Measurements from ENCODE around the gene EXOSC1. TPM values are rescaled to one million over a fixed set of nuclear protein-coding genes. Genes with fewer than 3 reads are reported as not detected.
A peak's percentile ranks its signal among the peaks of the same experiment; 100 is the strongest.

EXOSC1 gene
- total RNA-seq, 1 donor from 2014 or later = 37.6 TPM

- Histone ChIP-seq H3K27ac (no peak overlapping the region), H3K27me3 (no peaks in the 10 kb centered on the region), H3K36me3 (peaks cover 0 to 38% of the 10 kb centered on the region in 2 donors), H3K4me1 (peaks cover 23% of the 10 kb centered on the region), H3K4me3 (no peak overlapping the region), H3K9me3 (no peaks in the 10 kb centered on the region)
- intact Hi-C loops (cut with DNase I) = no loop called here
- TF ChIP-seq POLR2A (IDR thresholded peaks at IDR 0.05) (no peak), CTCF (IDR thresholded peaks at IDR 0.05) (no peak), POLR2AphosphoS5 (IDR thresholded peaks at IDR 0.05; ENCODE audit: insufficient read depth in 1 of 2, low read depth in 1 of 2) (no peak)
- no peak for DNase-seq (ENCODE audit: extremely low spot score in 2 of 2)
Observed at GRCh38 chr10:97442277-97442676, 3.5 kb downstream of the EXOSC1 start.

DNA sequence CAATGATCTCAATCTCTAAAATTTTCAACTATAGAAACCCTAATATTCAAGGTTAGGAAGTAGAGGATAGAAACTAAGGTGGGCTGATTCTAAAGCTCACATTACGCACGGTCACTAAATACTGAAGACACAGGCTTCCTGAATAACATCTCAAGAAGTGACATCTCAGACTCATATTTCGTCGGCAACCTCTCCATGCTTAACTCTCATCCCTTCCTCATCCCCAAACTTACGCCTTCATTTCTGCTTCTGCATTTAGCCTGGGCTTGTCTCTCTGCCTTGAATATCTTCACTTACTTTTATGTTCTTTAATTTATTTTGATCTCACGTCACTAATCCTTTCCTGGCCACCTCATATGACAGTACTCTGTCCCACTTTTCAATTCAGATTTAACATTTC lies 10.6 kb downstream of the EXOSC1 start:
- intact Hi-C loops (cut with DNase I) = no loop called here
- no peak overlapping the region for H3K27ac ChIP-seq
- no peaks in the 10 kb centered on the region for H3K27me3 ChIP-seq
- H3K36me3 ChIP-seq = peaks cover 0 to 61% of the 10 kb centered on the region in 2 donors
- DNase-seq (ENCODE audit: extremely low spot score in 2 of 2) = no peak
- H3K4me3 ChIP-seq = no peak overlapping the region
- TF ChIP-seq POLR2A (IDR thresholded peaks at IDR 0.05) (no peak), CTCF (IDR thresholded peaks at IDR 0.05) (no peak), POLR2AphosphoS5 (IDR thresholded peaks at IDR 0.05; ENCODE audit: insufficient read depth in 1 of 2, low read depth in 1 of 2) (no peak)
- H3K4me1 ChIP-seq = no peaks in the 10 kb centered on the region
- H3K9me3 ChIP-seq = no peaks in the 10 kb centered on the region

GRCh38 chr10:97434557-97434956 lies 11.2 kb downstream of the EXOSC1 start:
- peaks cover 0 to 61% of the 10 kb centered on the region in 2 donors for H3K36me3 ChIP-seq
- H3K9me3 ChIP-seq = no peaks in the 10 kb centered on the region
- no peak for DNase-seq (ENCODE audit: extremely low spot score in 2 of 2)
- intact Hi-C loops (cut with DNase I) = no loop called here
- H3K4me1 ChIP-seq = no peaks in the 10 kb centered on the region
- no peak overlapping the region for H3K4me3 ChIP-seq
- H3K27ac ChIP-seq = no peak overlapping the region
- no peaks in the 10 kb centered on the region for H3K27me3 ChIP-seq
- TF ChIP-seq POLR2A (IDR thresholded peaks at IDR 0.05) = no peak

DNA sequence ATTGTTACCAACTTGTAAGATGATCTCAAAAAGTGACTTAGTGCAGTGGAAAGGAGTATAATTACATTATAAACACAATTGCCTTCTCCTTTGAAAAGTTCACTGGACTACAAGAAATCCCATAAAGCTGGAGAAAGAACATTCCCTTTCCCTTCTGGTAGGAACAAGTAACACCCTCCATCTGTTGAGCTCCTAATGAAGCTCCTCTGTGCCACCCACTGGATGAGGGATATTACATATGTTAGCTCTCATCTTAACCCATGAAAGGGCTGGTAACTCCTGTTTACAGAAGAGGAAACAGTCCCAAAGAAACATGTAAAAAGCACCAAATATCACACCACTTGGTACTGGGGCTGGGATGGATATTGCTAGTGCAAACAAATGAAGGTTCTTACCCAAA lies 11.8 kb downstream of the EXOSC1 start:
- Histone ChIP-seq H3K36me3 (peaks cover 0 to 56% of the 10 kb centered on the region in 2 donors), H3K27me3 (no peaks in the 10 kb centered on the region)
- TF ChIP-seq POLR2AphosphoS5 (IDR thresholded peaks at IDR 0.05; ENCODE audit: insufficient read depth in 1 of 2, low read depth in 1 of 2) (no peak), CTCF (IDR thresholded peaks at IDR 0.05) (no peak), POLR2A (IDR thresholded peaks at IDR 0.05) (no peak)

GRCh38 chr10:97428572-97428981 lies 17.2 kb downstream of the EXOSC1 start:
- H3K27ac ChIP-seq = peak overlapping the region; percentile 5

More for the DNA sequence above, 11.8 kb downstream of the EXOSC1 start:
- H3K9me3 ChIP-seq = no peaks in the 10 kb centered on the region
- H3K4me3 ChIP-seq = no peak overlapping the region
- peaks cover 3% of the 10 kb centered on the region for H3K4me1 ChIP-seq
- intact Hi-C loops (cut with DNase I) = no loop called here
- no peak for DNase-seq (ENCODE audit: extremely low spot score in 2 of 2)
- H3K27ac ChIP-seq = no peak overlapping the region

More at GRCh38 chr10:97428572-97428981, 17.2 kb downstream of the EXOSC1 start:
- Histone ChIP-seq H3K9me3 (no peaks in the 10 kb centered on the region), H3K36me3 (peaks cover 0 to 23% of the 10 kb centered on the region in 2 donors), H3K4me3 (no peak overlapping the region), H3K4me1 (peaks cover 34% of the 10 kb centered on the region), H3K27me3 (no peaks in the 10 kb centered on the region)
- intact Hi-C loops (cut with DNase I) = no loop called here
- no peak for DNase-seq (ENCODE audit: extremely low spot score in 2 of 2)
- no peak for TF ChIP-seq POLR2A (IDR thresholded peaks at IDR 0.05)
- no peak for TF ChIP-seq CTCF (IDR thresholded peaks at IDR 0.05)
- TF ChIP-seq POLR2AphosphoS5 (IDR thresholded peaks at IDR 0.05; ENCODE audit: insufficient read depth in 1 of 2, low read depth in 1 of 2) = no peak

Measured in vagina (tissue), 2 donors.